ENCODE results near the gene NELFB.

Gene NELFB

GRCh38 chr9:137298401-137299202, 43.5 kb downstream of the NELFB start:
- no peak for TF ChIP-seq CTCF (IDR thresholded peaks at IDR 0.05)
- Histone ChIP-seq H3K27me3 (peaks cover 98% of the 10 kb centered on the region), H3K9me3 (no peaks in the 10 kb centered on the region), H3K4me1 (ENCODE audit: control insufficient read depth in 1 of 2, insufficient read depth in 1 of 2, low read depth in 1 of 2, low read length in 1 of 2) (peaks cover 11 to 38% of the 10 kb centered on the region in 2 experiments), H3K36me3 (no peaks in the 10 kb centered on the region), H3K27ac (no peak overlapping the region), H3K4me3 (ENCODE audit: low read depth in 1 of 2, low read length in 1 of 2) (no peak overlapping the region)

GRCh38 chr9:137299203-137299565, 44.1 kb downstream of the NELFB start:
- no peak for TF ChIP-seq CTCF (IDR thresholded peaks at IDR 0.05)
- Histone ChIP-seq H3K9me3 (no peaks in the 10 kb centered on the region), H3K4me3 (ENCODE audit: low read depth in 1 of 2, low read length in 1 of 2) (no peak overlapping the region), H3K27ac (no peak overlapping the region), H3K4me1 (ENCODE audit: control insufficient read depth in 1 of 2, insufficient read depth in 1 of 2, low read depth in 1 of 2, low read length in 1 of 2) (peaks cover 11 to 38% of the 10 kb centered on the region in 2 experiments), H3K27me3 (peaks cover 98% of the 10 kb centered on the region), H3K36me3 (no peaks in the 10 kb centered on the region)

- Histone ChIP-seq H3K27ac (no peak overlapping the region), H3K36me3 (no peaks in the 10 kb centered on the region), H3K4me3 (ENCODE audit: low read depth in 1 of 2, low read length in 1 of 2) (no peak overlapping the region), H3K27me3 (peaks cover 98% of the 10 kb centered on the region), H3K4me1 (ENCODE audit: control insufficient read depth in 1 of 2, insufficient read depth in 1 of 2, low read depth in 1 of 2, low read length in 1 of 2) (peaks cover 11 to 34% of the 10 kb centered on the region in 2 experiments), H3K9me3 (no peaks in the 10 kb centered on the region)
- TF ChIP-seq CTCF (IDR thresholded peaks at IDR 0.05), result no peak
These were observed 44.8 kb downstream of the NELFB start for GRCh38 chr9:137299938-137300337.

GRCh38 chr9:137300567-137301080, 45.5 kb downstream of the NELFB start:
- H3K36me3 ChIP-seq, result no peaks in the 10 kb centered on the region
- H3K9me3 ChIP-seq, result no peaks in the 10 kb centered on the region
- no peak overlapping the region for H3K27ac ChIP-seq
- no peak for TF ChIP-seq CTCF (IDR thresholded peaks at IDR 0.05)
- peaks cover 98% of the 10 kb centered on the region for H3K27me3 ChIP-seq
- peaks cover 11 to 28% of the 10 kb centered on the region in 2 experiments for H3K4me1 ChIP-seq (ENCODE audit: control insufficient read depth in 1 of 2, insufficient read depth in 1 of 2, low read depth in 1 of 2, low read length in 1 of 2)
- H3K4me3 ChIP-seq (ENCODE audit: low read depth in 1 of 2, low read length in 1 of 2), result peak overlapping the region; percentile 27 to 43

GRCh38 chr9:137301081-137301947, 46.2 kb downstream of the NELFB start:
- no peak for TF ChIP-seq CTCF (IDR thresholded peaks at IDR 0.05)
- H3K27ac ChIP-seq, result no peak overlapping the region
- no peaks in the 10 kb centered on the region for H3K9me3 ChIP-seq
- H3K36me3 ChIP-seq, result no peaks in the 10 kb centered on the region
- peaks cover 11 to 24% of the 10 kb centered on the region in 2 experiments for H3K4me1 ChIP-seq (ENCODE audit: control insufficient read depth in 1 of 2, insufficient read depth in 1 of 2, low read depth in 1 of 2, low read length in 1 of 2)
- peaks cover 98% of the 10 kb centered on the region for H3K27me3 ChIP-seq
- peak overlapping the region; percentile 43 to 55 for H3K4me3 ChIP-seq (ENCODE audit: low read depth in 1 of 2, low read length in 1 of 2)
